GM19395 (cell line): ENCODE data around the gene MLIP.

Experiments
- ATAC-seq: cut with Tn5 transposase; IDR thresholded peaks from one replicate; pipeline ENCODE4 v1.9.1; 2021; ENCODE audit warnings: mild to moderate bottlenecking, moderate library complexity; ENCODE audit not compliant: unreplicated experiment

The MLIP gene

GRCh38 chr6:54266400-54266923 is 155.2 kb downstream of the MLIP start:
- no peak for ATAC-seq

- ATAC-seq: no peak
These were observed 156.6 kb downstream of the MLIP start for GRCh38 chr6:54267798-54268197.

- no peak for ATAC-seq
These were observed 162.1 kb downstream of the MLIP start for GRCh38 chr6:54273214-54273820.

- no peak for ATAC-seq
These were observed 163.1 kb downstream of the MLIP start for GRCh38 chr6:54274383-54274782.

- ATAC-seq: no peak
These were observed 170.9 kb downstream of the MLIP start for GRCh38 chr6:54282186-54282585.

- no peak for ATAC-seq
These were observed 173.1 kb downstream of the MLIP start for GRCh38 chr6:54284161-54284860.

GRCh38 chr6:54285595-54285994 is 174.4 kb downstream of the MLIP start:
- no peak for ATAC-seq

- ATAC-seq: no peak
These were observed 174.9 kb downstream of the MLIP start for GRCh38 chr6:54286141-54286540.

- ATAC-seq: no peak
These were observed 177.2 kb downstream of the MLIP start for GRCh38 chr6:54288474-54288873.

- ATAC-seq: no peak
These were observed 178.2 kb downstream of the MLIP start for GRCh38 chr6:54289426-54289825.

- ATAC-seq: peak; percentile 74
These were observed 179.9 kb downstream of the MLIP start for GRCh38 chr6:54291146-54291545.

GRCh38 chr6:54291738-54292137 is 180.5 kb downstream of the MLIP start:
- peak; percentile 89 for ATAC-seq

- ATAC-seq: no peak
These were observed 183.8 kb downstream of the MLIP start for GRCh38 chr6:54294965-54295532.

GRCh38 chr6:54299542-54300269 is 188.5 kb downstream of the MLIP start:
- ATAC-seq: no peak

GRCh38 chr6:54301770-54302169 is 190.5 kb downstream of the MLIP start:
- no peak for ATAC-seq

GRCh38 chr6:54307439-54307910 is 196.2 kb downstream of the MLIP start:
- ATAC-seq: peak; percentile 59

- ATAC-seq: peak; percentile 48
These were observed 197.2 kb downstream of the MLIP start, which contains the start of gene TINAG for GRCh38 chr6:54308289-54308985. TSS of gene TINAG (plus strand) at chr6:54308441. CDS start at chr6:54308551, 110 bp downstream.

GRCh38 chr6:54308986-54309315 is 197.7 kb downstream of the MLIP start:
- no peak for ATAC-seq

GRCh38 chr6:54310377-54311152 is 199.3 kb downstream of the MLIP start:
- ATAC-seq: no peak

- no peak for ATAC-seq
These were observed 204.4 kb downstream of the MLIP start for GRCh38 chr6:54315656-54316055.
